ENCODE measurements around the gene GALNT8.

Gene GALNT8, protein sequence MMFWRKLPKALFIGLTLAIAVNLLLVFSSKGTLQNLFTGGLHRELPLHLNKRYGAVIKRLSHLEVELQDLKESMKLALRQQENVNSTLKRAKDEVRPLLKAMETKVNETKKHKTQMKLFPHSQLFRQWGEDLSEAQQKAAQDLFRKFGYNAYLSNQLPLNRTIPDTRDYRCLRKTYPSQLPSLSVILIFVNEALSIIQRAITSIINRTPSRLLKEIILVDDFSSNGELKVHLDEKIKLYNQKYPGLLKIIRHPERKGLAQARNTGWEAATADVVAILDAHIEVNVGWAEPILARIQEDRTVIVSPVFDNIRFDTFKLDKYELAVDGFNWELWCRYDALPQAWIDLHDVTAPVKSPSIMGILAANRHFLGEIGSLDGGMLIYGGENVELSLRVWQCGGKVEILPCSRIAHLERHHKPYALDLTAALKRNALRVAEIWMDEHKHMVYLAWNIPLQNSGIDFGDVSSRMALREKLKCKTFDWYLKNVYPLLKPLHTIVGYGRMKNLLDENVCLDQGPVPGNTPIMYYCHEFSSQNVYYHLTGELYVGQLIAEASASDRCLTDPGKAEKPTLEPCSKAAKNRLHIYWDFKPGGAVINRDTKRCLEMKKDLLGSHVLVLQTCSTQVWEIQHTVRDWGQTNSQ

DNA sequence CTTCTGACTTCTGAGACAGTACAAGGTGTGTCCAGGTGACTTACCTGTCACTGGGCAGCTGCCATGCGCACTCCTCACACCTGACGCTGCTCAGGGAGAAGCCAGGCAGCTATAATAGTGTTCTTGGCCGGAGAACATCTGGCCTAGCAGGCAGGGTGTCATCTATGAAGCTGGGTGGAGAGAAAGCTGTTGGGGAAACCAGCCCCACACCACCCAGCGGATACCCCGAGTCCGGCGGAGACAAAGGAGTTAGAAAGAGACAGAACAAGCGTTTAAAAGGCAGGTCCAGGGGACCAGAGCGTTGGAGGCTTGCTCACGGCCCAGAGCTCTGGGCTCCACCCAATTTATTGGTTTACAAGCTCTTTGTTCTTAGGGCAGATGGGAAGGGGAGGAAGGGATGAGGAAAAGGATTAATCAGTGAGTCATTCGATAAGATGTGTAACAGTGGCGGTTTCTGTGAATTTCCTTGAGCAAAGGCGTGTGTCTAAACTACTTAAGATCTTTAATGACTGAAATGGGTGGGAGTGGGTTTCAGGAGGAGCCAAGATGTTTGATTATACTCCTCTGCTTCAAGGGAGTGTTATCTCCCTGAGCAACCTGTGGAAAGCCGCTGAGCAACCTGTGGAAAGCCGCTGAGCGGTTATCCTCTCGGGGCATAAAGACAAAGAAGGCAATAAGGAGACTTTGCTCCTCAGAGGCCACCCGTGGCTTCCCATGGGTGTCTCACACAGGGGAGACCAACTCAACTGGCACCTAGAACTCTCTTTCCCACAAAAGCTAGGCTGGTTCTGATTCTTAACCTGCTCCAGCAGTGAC is at the start of gene GALNT8:
Gene GALNT8, plus strand, starts transcription at position 580 of the 816 bp plus-strand sequence. CDS start 278 bp downstream, outside the sequence.
- Mint-ChIP-seq H3K9me3 (no peaks in the 10 kb centered on the region), H3K36me3 (no peaks in the 10 kb centered on the region), H3K4me1 (no peaks in the 10 kb centered on the region), H3K4me3 (no peak within 1 kb of the TSS), H3K27me3 (peaks cover 54% of the 10 kb centered on the region), H3K27ac (no peak within 1 kb of the TSS)
- CTCF ChIA-PET: no interaction called here
- DNase-seq: no peak

- H3K4me3 Mint-ChIP-seq: no peak overlapping the region
- no peaks in the 10 kb centered on the region for H3K9me3 Mint-ChIP-seq
- no peaks in the 10 kb centered on the region for H3K27me3 Mint-ChIP-seq
- no peaks in the 10 kb centered on the region for H3K4me1 Mint-ChIP-seq
- CTCF ChIA-PET: no interaction called here
- no peak for DNase-seq
- no peak overlapping the region for H3K27ac Mint-ChIP-seq
- peaks cover 15% of the 10 kb centered on the region for H3K36me3 Mint-ChIP-seq
Measured at GRCh38 chr12:4679711-4680110, 40.5 kb upstream of the GALNT8 start.

GRCh38 chr12:4681732-4682131 is 38.5 kb upstream of the GALNT8 start:
- no peak for DNase-seq
- Mint-ChIP-seq H3K4me1 (no peaks in the 10 kb centered on the region), H3K27ac (no peak overlapping the region), H3K4me3 (no peak overlapping the region), H3K9me3 (no peaks in the 10 kb centered on the region), H3K36me3 (peaks cover 28% of the 10 kb centered on the region), H3K27me3 (no peaks in the 10 kb centered on the region)
- CTCF ChIA-PET: no interaction called here

DNA sequence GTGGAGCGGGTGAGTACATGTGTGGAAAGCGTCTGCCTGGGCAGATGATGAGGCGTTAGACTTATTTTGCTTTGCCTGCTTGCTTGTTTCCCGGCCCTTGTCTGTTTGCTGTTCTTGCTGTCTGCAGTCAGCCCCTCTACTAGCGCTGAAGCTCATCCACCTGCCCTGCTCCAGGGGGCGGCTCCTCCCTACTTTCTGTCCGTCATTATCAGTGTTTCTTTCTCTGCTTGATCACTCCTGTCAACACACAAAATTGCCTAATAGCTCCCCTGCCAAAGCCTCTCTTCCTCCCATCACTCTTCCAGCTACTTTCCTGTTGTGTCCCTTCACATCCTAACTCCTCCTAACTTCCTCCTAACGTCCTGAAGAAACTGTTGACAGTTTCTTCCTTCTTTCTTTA is 34.9 kb upstream of the GALNT8 start:
- CTCF ChIA-PET: no interaction called here
- H3K27ac Mint-ChIP-seq: no peak overlapping the region
- peaks cover 39% of the 10 kb centered on the region for H3K36me3 Mint-ChIP-seq
- H3K9me3 Mint-ChIP-seq: no peaks in the 10 kb centered on the region
- no peak for DNase-seq
- no peaks in the 10 kb centered on the region for H3K27me3 Mint-ChIP-seq
- no peaks in the 10 kb centered on the region for H3K4me1 Mint-ChIP-seq
- no peak overlapping the region for H3K4me3 Mint-ChIP-seq

GRCh38 chr12:4690760-4691159 is 29.4 kb upstream of the GALNT8 start:
- no peaks in the 10 kb centered on the region for H3K4me1 Mint-ChIP-seq
- no peak overlapping the region for H3K27ac Mint-ChIP-seq
- CTCF ChIA-PET: no interaction called here
- H3K4me3 Mint-ChIP-seq: no peak overlapping the region
- DNase-seq: no peak
- peaks cover 34% of the 10 kb centered on the region for H3K36me3 Mint-ChIP-seq
- H3K9me3 Mint-ChIP-seq: no peaks in the 10 kb centered on the region
- no peaks in the 10 kb centered on the region for H3K27me3 Mint-ChIP-seq

GRCh38 chr12:4700621-4701026 is 19.6 kb upstream of the GALNT8 start:
- Mint-ChIP-seq H3K4me1 (peaks cover 2% of the 10 kb centered on the region), H3K27me3 (peaks cover 5% of the 10 kb centered on the region), H3K4me3 (no peak overlapping the region), H3K9me3 (no peaks in the 10 kb centered on the region), H3K27ac (no peak overlapping the region), H3K36me3 (peaks cover 3% of the 10 kb centered on the region)
- CTCF ChIA-PET: no interaction called here
- no peak for DNase-seq

DNA sequence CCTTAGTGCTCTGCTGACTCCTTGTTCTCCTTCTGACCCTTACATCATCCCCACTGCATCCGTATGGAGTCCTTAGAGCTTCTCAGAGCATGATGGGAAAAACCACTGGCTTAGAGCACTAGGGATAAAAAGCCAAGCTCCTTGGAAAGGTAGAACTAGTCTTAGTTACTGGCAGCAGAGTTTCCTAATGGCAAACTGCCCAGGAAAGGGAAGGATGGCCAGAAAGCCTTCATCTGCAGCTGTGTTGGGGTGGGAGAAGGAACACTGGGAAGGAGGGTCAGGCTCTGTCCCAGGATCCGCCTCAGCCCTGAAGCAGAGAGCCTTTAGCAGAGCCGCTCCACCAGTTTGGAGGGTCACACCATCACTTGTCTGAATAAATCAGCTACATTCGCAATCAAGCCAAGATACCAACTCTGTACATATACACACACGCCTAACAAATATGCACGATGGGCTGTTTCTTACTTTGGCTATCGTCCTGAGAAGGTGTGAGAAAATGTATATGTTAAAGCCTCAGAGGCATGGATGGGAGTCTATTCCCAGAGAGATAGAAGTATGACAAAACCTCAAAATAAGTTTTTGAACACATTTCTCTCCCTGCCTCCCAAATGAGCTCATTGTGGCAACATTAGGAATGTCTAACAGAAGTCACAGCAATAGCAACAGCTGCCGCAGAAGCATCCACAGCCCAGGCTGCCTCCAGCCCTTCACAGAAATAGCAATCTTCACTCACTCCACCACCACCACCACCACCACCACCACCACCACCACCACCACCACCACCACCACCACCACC is 18.6 kb upstream of the GALNT8 start:
- CTCF ChIA-PET: no interaction called here
- Mint-ChIP-seq H3K4me3 (no peak overlapping the region), H3K27me3 (peaks cover 5% of the 10 kb centered on the region), H3K36me3 (peaks cover 2% of the 10 kb centered on the region), H3K27ac (no peak overlapping the region), H3K4me1 (peaks cover 2% of the 10 kb centered on the region), H3K9me3 (no peaks in the 10 kb centered on the region)
- DNase-seq: no peak

DNA sequence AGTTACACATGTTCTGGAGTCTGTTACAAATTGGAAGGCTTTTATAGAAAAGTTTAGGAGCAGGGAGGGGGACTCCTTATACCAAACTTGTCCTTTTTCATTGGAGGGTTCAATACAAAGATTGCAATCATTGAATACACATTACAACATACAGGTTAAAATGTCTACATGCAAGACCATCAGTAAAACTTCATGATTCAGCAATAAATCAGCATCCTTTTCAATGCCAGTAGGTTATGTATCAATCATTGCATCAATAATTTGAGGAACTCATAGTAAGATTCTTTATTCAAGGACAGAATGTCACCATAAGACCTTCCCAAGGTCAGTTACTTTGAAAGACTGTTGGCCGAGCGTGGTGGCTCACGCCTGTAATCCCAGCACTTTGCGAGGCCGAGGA is 16.5 kb upstream of the GALNT8 start:
- Mint-ChIP-seq H3K4me1 (peaks cover 2% of the 10 kb centered on the region), H3K36me3 (peaks cover 2% of the 10 kb centered on the region), H3K9me3 (no peaks in the 10 kb centered on the region), H3K4me3 (no peak overlapping the region), H3K27me3 (peaks cover 10% of the 10 kb centered on the region), H3K27ac (no peak overlapping the region)
- DNase-seq: no peak
- CTCF ChIA-PET: no interaction called here

- Mint-ChIP-seq H3K36me3 (no peaks in the 10 kb centered on the region), H3K4me3 (no peak overlapping the region)
- CTCF ChIA-PET: no interaction called here
Measured at GRCh38 chr12:4705824-4706223, 14.4 kb upstream of the GALNT8 start.

GRCh38 chr12:4707306-4707705 is 12.9 kb upstream of the GALNT8 start:
- Mint-ChIP-seq H3K9me3 (no peaks in the 10 kb centered on the region), H3K27me3 (peaks cover 10% of the 10 kb centered on the region), H3K36me3 (no peaks in the 10 kb centered on the region), H3K27ac (no peak overlapping the region), H3K4me3 (no peak overlapping the region), H3K4me1 (peaks cover 2% of the 10 kb centered on the region)
- DNase-seq: no peak
- CTCF ChIA-PET: no interaction called here

More at GRCh38 chr12:4705824-4706223, 14.4 kb upstream of the GALNT8 start:
- no peak for DNase-seq
- peaks cover 10% of the 10 kb centered on the region for H3K27me3 Mint-ChIP-seq
- no peaks in the 10 kb centered on the region for H3K9me3 Mint-ChIP-seq
- H3K27ac Mint-ChIP-seq: no peak overlapping the region
- peaks cover 2% of the 10 kb centered on the region for H3K4me1 Mint-ChIP-seq

- Mint-ChIP-seq H3K27ac (no peak overlapping the region), H3K4me1 (peaks cover 2% of the 10 kb centered on the region), H3K27me3 (peaks cover 9% of the 10 kb centered on the region), H3K36me3 (no peaks in the 10 kb centered on the region), H3K9me3 (no peaks in the 10 kb centered on the region), H3K4me3 (no peak overlapping the region)
- CTCF ChIA-PET: no interaction called here
- DNase-seq: no peak
Measured at GRCh38 chr12:4710113-4710512, 10.1 kb upstream of the GALNT8 start.

DNA sequence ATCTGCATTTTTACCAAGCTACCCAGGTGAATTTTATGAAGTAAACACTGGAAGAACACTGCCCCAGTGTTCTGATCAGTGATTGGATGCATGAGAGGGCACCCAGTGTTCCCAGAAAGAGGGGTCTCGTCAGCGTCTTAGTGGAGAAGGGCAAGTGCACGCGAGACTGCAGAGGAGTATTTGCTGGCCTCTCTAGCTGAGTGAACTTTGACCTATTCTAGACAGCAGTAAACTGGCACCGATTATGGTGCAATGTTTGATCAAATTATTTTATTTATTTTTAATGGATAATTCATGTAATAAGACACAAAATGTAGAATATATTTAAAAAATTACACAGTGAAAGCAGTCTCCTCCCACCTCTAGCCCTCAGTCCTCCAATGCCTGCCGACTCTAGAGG is 5.3 kb upstream of the GALNT8 start:
- Mint-ChIP-seq H3K4me3 (no peak overlapping the region), H3K36me3 (no peaks in the 10 kb centered on the region), H3K27ac (no peak overlapping the region), H3K4me1 (no peaks in the 10 kb centered on the region), H3K9me3 (no peaks in the 10 kb centered on the region), H3K27me3 (peaks cover 18% of the 10 kb centered on the region)
- no peak for DNase-seq
- CTCF ChIA-PET: no interaction called here

- H3K4me1 Mint-ChIP-seq: no peaks in the 10 kb centered on the region
- H3K9me3 Mint-ChIP-seq: no peaks in the 10 kb centered on the region
- H3K36me3 Mint-ChIP-seq: no peaks in the 10 kb centered on the region
- no peak for DNase-seq
- CTCF ChIA-PET: no interaction called here
- peaks cover 47% of the 10 kb centered on the region for H3K27me3 Mint-ChIP-seq
- H3K27ac Mint-ChIP-seq: no peak overlapping the region
- H3K4me3 Mint-ChIP-seq: no peak overlapping the region
Measured at GRCh38 chr12:4717806-4718205, 2.4 kb upstream of the GALNT8 start.

- Mint-ChIP-seq H3K27ac (no peak overlapping the region), H3K27me3 (peaks cover 54% of the 10 kb centered on the region)
Measured at GRCh38 chr12:4720637-4720995, 416 bp downstream of the GALNT8 start.

More at GRCh38 chr12:4720637-4720995, 416 bp downstream of the GALNT8 start:
- CTCF ChIA-PET: no interaction called here
- no peaks in the 10 kb centered on the region for H3K9me3 Mint-ChIP-seq
- no peaks in the 10 kb centered on the region for H3K4me1 Mint-ChIP-seq
- no peaks in the 10 kb centered on the region for H3K36me3 Mint-ChIP-seq
- no peak for DNase-seq
- no peak overlapping the region for H3K4me3 Mint-ChIP-seq
